ENCODE measurements around the gene RIN1. TPM values are rescaled to one million over a fixed set of nuclear protein-coding genes. Genes with fewer than 3 reads are reported as not detected.

The RIN1 gene
- total RNA-seq, 2 donors from 2014 or later, result 0.43 to 2.1 TPM

DNA sequence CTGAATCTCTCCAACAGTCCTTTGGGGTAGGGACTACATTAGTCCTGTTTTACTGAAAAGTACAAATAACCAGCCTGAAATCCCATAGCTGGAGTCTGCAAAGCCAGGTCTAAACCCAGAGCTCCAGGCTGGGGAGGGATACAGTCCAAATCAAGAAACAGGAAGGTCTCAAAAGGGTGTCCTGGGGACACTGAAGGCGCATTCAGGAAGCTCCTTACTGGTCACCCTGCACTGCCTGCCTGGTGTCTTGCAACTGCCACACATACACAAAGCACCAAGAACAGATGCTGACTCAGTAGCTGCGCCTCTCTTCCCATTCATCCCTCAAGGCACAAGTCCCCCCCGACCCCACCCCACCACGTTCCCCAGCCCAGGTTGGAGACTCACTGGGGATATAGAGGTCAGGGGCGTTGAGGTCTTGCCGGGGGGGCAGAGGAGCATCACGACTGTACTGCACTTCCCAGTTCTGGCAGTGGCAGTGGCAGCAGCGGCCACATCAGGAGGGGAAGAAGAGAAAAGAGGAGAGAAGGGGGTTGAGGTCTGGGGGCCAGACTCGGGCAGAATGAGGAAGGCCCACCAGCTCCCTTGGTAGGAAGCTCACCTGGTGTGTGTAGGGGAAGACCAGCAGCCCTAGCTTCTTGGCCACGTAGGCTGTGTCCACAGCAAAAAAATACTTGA lies 48.9 kb downstream of the RIN1 start:
- H3K4me1 Mint-ChIP-seq (ENCODE audit: low read depth in 2 of 2), result peaks cover 27 to 29% of the 10 kb centered on the region in 2 donors
- no peak overlapping the region for H3K27ac Mint-ChIP-seq
- peak overlapping the region; percentile 66 for H3K4me3 Mint-ChIP-seq
- no peaks in the 10 kb centered on the region for H3K36me3 Mint-ChIP-seq
- DNase-seq (ENCODE audit: low spot score) (no peak), ATAC-seq (no peak)
- no peaks in the 10 kb centered on the region for H3K9me3 Mint-ChIP-seq
- peaks cover 6 to 8% of the 10 kb centered on the region in 2 donors for H3K27me3 Mint-ChIP-seq

DNA sequence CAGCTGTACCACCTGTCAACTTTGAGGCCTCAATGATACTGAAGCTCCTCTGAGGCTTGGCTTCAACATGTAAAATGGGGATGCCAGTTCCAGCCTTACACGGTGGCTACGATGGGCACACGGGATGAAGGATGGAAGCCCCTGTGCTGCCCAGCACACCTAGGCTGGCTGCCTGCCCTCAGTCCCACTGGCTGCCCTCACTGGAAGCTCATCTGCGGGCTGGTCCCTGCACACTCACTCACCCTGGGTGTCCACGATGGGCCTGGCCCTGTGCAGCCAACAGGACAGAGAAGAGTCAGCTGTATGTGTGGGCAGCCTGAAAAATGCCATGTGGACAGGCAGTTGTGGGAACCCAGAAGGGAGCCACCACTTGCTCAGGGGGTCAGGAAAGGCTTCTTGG lies 49.5 kb downstream of the RIN1 start:
- peak overlapping the region; percentile 66 for H3K4me3 Mint-ChIP-seq
- peaks cover 6 to 8% of the 10 kb centered on the region in 2 donors for H3K27me3 Mint-ChIP-seq
- ATAC-seq (no peak), DNase-seq (ENCODE audit: low spot score) (no peak)
- no peaks in the 10 kb centered on the region for H3K36me3 Mint-ChIP-seq
- no peak overlapping the region for H3K27ac Mint-ChIP-seq
- no peaks in the 10 kb centered on the region for H3K9me3 Mint-ChIP-seq
- peaks cover 28 to 33% of the 10 kb centered on the region in 2 donors for H3K4me1 Mint-ChIP-seq (ENCODE audit: low read depth in 2 of 2)

DNA sequence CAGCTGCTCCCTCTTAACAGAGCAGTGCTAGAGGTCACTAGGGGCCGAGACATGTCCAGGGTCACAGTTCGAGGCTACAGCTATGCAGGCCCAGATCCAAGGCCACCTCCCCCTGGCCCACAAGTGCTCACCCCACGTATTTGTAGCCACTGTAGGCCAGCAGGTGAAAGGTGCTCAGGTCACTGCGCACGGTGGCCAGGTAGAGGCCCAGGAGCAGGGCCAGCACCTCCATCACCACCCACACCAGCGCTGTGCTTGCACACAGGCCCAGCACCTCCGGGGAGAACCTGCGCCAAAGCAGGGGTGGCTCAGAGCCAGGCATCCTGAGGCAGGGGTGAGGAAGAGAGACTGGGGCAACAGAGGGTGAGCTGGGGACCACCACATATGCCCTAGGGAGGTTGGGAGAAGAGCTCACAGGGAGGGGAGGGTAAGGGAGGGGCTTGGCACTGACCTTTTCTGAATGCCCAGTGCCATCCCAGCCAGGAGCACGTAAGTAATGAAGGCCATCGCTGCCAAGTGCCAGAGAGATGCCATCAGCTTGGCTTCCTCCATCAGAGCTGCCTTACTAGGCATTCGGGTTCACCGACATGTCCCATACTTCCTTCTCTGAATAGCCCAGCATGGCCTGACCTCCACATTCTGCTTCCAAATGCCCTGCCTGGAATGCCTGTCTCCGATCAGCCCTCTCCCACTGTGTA lies 50.8 kb downstream of the RIN1 start:
- no peaks in the 10 kb centered on the region for H3K9me3 Mint-ChIP-seq
- peaks cover 0 to 4% of the 10 kb centered on the region in 2 donors for H3K27me3 Mint-ChIP-seq
- H3K36me3 Mint-ChIP-seq, result no peaks in the 10 kb centered on the region
- ATAC-seq, result no peak
- no peak for DNase-seq (ENCODE audit: low spot score)
- H3K4me3 Mint-ChIP-seq, result no peak overlapping the region
- H3K4me1 Mint-ChIP-seq (ENCODE audit: low read depth in 2 of 2), result peaks cover 24 to 37% of the 10 kb centered on the region in 2 donors
- no peak overlapping the region for H3K27ac Mint-ChIP-seq

DNA sequence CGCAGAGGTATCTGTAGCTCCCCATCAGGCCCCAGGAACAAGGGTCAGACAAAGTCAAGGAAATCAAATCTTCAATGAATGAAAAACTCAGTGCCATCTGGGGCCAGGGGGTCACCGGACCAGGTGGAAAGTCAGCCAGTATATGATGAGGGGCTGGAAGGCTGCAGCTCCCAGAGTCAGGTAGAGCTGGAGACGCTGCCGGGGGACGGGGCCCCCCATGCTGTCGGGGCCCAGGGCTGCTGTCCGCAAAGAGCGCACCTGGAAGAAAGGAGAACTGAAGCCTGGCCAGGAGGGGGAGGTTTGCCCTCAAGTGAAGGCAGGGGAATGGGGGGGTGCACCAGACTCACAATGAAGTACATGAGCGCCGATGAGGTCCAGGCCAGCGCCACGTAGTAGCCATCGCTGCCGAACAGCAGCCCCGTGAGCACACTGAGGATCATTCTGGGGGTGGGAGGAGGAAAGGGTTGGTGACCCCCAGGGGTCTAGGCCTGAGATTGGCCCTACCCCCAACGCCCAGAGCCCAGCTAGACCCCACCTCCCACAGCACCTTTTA lies 51.6 kb downstream of the RIN1 start:
- peaks cover 16 to 32% of the 10 kb centered on the region in 2 donors for H3K4me1 Mint-ChIP-seq (ENCODE audit: low read depth in 2 of 2)

DNA sequence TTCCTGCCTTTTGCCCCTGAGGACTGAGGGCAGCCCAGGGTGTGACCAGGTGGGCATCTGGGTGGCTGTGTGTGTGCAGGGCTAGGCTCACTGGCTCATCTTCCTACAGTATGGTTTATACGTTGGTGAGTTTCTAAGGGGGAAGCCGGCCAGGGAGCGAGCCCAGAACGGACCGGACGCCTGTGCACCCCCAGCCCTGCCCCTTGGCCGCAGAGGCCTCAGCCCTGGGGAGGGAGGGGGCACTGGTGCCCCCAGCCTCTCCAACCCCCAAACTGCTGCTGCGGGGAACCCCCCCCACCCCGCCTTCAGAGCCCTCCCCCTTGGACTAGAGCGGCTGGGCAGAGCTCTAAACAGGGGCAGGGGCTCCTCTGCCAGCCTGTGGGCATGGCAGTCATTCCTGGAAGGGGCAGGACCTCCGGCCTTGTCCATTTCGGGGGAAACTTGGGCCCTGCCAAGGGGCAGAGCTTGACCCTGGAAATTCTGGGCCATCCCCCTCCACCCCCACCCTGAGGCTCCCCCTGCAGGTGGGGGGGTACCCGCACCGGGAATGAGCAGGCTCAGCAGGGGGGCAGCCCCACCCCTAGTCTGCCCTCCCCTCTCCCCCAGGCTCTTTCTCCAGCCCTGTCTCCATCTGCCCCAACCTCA lies 52.7 kb downstream of the RIN1 start:
- Mint-ChIP-seq H3K4me1 (ENCODE audit: low read depth in 2 of 2) (peaks cover 8 to 36% of the 10 kb centered on the region in 2 donors), H3K4me3 (no peak overlapping the region), H3K9me3 (no peaks in the 10 kb centered on the region), H3K27ac (no peak overlapping the region), H3K36me3 (no peaks in the 10 kb centered on the region), H3K27me3 (peaks cover 0 to 10% of the 10 kb centered on the region in 2 donors)
- DNase-seq (ENCODE audit: low spot score) (no peak), ATAC-seq (no peak)

More for the DNA sequence above, 51.6 kb downstream of the RIN1 start:
- H3K9me3 Mint-ChIP-seq, result no peaks in the 10 kb centered on the region
- DNase-seq (ENCODE audit: low spot score), result no peak
- ATAC-seq, result no peak
- H3K27ac Mint-ChIP-seq, result no peak overlapping the region
- no peak overlapping the region for H3K4me3 Mint-ChIP-seq
- H3K36me3 Mint-ChIP-seq, result no peaks in the 10 kb centered on the region
- H3K27me3 Mint-ChIP-seq, result peaks cover 0 to 5% of the 10 kb centered on the region in 2 donors

DNA sequence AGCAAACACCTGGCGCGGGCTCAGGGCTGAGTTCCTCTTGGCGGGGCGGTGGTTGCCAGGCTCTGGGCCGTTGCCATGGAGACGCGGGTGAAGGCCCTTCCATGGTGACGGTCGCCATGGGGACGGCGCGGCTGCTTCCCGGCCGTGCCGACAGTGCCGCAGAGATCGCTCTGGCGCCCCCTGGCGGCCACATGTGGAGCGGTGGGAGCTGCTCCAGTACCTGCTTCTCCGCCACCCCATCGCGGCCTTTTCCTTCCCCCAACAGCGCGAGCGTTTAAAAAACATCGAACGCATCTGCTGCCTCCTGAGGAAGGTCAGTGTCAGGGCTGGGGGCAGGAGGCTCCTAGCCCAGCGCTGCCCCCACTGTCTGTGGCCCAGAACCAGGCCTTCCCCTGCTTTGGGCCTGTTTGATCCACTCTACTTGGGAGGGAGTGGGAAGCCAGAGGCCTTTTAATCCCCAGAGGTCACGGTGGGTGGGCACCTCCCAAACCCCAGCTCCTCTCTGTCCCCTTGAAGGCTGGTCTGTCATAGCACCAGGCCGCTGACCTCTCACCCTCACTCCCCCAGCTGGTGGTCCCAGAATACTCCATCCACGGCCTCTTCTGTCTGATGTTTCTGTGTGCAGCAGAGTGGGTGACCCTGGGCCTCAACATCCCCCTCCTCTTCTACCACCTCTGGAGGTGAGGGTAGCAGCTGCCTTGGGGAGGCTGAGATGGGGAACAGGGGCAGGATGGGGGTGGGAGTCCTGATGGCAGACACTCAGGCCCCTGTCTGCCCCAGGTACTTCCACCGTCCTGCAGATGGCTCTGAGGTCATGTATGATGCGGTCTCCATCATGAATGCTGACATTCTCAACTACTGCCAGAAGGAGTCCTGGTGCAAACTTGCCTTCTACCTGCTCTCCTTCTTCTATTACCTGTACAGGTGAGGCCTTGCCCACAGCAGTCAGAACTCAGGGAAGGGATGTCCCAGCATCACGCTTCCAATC lies 53.5 kb downstream of the RIN1 start:
- Mint-ChIP-seq H3K27ac (no peak overlapping the region), H3K36me3 (no peaks in the 10 kb centered on the region), H3K9me3 (no peaks in the 10 kb centered on the region), H3K4me3 (no peak overlapping the region), H3K27me3 (peaks cover 0 to 10% of the 10 kb centered on the region in 2 donors), H3K4me1 (ENCODE audit: low read depth in 2 of 2) (peaks cover 8 to 36% of the 10 kb centered on the region in 2 donors)
- ATAC-seq, result peak; percentile 90 to 91
- DNase-seq (ENCODE audit: low spot score), result peak; percentile 98

Other genes with a start within 250 kb of the RIN1 start
- gene KLC2, start 78.7 kb downstream of the RIN1 start, total RNA-seq, result 10 to 100 TPM; 38.0 to 77.2 TPM
- gene RAB1B, start 67.8 kb downstream of the RIN1 start, total RNA-seq, result 100 to 1,000 TPM; 139 to 146 TPM
- 1 to 10 TPM; 1.2 to 2.6 TPM for gene CNIH2, start 58.3 kb downstream of the RIN1 start, total RNA-seq
- gene YIF1A, start 47.3 kb downstream of the RIN1 start, total RNA-seq, result 10 to 100 TPM; 62.7 to 76.1 TPM
- gene TMEM151A, start 44.5 kb downstream of the RIN1 start, total RNA-seq, result not detected
- under 1 TPM; 0.10 to 0.59 TPM for gene CD248, start 19.4 kb downstream of the RIN1 start, total RNA-seq
- 10 to 100 TPM; 53.2 to 64.5 TPM for gene BRMS1, start 8.7 kb upstream of the RIN1 start, total RNA-seq
- 1 to 10 TPM; 3.5 to 5.4 TPM for gene B4GAT1, start 11.2 kb upstream of the RIN1 start, total RNA-seq
- 10 to 100 TPM in 1 of 2 donors, 1 to 10 TPM in 1; 2.4 to 13.6 TPM for gene SLC29A2, start 35.3 kb upstream of the RIN1 start, total RNA-seq
- not detected for gene NPAS4, start 84.6 kb upstream of the RIN1 start, total RNA-seq
- 100 to 1,000 TPM in 1 of 2 donors, 10 to 100 TPM in 1; 58.7 to 112 TPM for gene MRPL11, start 102.4 kb upstream of the RIN1 start, total RNA-seq
- 1 to 10 TPM; 5.4 to 6.0 TPM for gene PELI3, start 130.5 kb upstream of the RIN1 start, total RNA-seq
- 100 to 1,000 TPM in 1 of 2 donors, 10 to 100 TPM in 1; 77.4 to 122 TPM for gene DPP3, start 144.0 kb upstream of the RIN1 start, total RNA-seq
- gene BBS1, start 174.2 kb upstream of the RIN1 start, total RNA-seq, result 10 to 100 TPM; 20.5 to 21.7 TPM
- gene ZDHHC24, start 209.6 kb upstream of the RIN1 start, total RNA-seq, result 10 to 100 TPM; 15.9 to 19.5 TPM
- under 1 TPM; 0.12 to 0.73 TPM for gene ACTN3, start 210.5 kb upstream of the RIN1 start, total RNA-seq
- gene CTSF, start 232.2 kb upstream of the RIN1 start, total RNA-seq, result 1 to 10 TPM; 2.7 to 3.8 TPM